HG03139 (cell line): ENCODE results near the gene CCR6.

Experiments used
- ATAC-seq: cut with Tn5 transposase; IDR thresholded peaks from one replicate; pipeline ENCODE4 v1.9.1; 2021; ENCODE audit not compliant: unreplicated experiment

CCR6 gene

DNA sequence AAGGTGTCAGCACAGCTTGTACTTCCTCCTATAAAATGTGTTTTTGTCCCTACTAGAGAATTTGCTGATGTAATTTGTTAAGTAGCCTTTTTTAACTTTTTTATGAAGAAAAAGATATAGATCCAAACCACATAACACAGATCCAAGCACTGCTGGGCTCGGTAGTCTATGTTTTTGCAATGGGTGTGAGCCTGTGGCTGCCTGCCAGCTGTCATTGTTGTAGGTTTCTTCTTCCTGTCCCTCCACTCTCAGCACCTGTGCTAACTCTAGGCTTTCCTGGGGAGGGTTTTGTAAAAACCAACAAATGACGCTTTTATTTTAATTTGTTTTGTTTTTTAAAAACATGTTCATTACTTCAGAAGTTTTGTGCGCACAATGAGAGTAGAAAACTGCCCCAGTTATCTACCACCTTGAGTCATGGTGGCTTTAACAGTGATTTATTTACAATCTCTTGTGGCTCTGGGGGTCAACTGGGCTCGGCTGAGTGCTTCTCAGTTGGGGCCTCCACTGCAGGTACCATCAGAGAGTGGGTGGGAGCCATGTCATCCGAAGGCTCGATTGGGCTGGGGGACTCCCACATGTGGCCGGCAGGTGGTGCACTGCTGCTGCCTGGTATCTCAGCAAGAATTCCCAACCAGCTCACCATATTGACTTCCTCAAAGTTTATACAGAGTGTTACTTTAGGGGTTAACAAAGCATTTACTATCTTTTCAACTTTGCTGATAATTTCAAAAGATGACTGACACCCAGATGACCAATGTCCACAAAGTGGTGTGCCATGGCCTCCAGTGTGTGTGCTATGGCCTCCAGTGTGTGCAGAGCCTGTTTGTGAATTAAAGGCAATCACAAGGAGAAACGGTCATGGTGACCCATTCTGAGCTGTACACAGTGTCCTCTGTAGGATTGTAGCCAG is 3.0 kb upstream of the CCR6 start:
- no peak for ATAC-seq

DNA sequence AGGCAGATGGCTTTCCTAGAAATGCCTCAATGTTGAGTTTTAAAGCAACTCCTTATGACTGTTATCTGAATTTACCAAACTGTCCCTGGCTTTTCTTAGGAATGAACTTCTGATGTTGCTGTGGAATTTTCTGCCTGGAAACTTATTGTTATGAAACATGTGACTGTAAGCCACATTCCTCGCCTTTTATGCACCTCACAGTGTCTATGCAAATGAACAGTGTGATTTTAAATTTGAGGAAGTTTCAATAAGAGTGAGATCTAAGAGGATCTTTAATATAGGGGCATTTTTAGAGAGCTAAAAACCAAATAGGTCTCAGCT is 2.4 kb upstream of the CCR6 start:
- ATAC-seq = no peak

DNA sequence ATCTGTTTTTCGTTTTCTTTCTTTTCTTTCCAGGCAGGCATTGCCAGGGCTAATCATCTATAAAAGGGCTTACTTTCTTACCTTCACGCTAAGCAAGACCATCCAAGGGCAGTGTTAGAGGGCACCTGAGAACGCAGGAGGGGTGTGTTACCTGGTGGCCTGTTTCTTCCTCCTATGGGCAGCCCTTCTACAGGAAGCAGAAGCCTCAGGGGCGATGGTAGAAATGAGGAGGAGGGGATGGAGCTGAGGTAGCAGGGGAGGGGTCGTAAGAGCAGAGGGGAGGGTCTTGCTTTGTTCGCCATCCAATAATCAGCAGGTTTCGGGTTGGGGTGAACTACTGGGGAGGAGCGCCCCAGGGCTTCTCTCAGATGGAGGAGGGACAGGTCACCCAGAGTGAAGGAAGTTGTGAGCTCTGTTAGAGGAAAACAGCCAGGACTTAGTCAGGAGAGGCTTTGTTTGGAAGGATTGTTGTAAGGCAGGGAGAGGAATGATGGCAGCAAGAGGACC is 1.5 kb upstream of the CCR6 start:
- no peak for ATAC-seq

DNA sequence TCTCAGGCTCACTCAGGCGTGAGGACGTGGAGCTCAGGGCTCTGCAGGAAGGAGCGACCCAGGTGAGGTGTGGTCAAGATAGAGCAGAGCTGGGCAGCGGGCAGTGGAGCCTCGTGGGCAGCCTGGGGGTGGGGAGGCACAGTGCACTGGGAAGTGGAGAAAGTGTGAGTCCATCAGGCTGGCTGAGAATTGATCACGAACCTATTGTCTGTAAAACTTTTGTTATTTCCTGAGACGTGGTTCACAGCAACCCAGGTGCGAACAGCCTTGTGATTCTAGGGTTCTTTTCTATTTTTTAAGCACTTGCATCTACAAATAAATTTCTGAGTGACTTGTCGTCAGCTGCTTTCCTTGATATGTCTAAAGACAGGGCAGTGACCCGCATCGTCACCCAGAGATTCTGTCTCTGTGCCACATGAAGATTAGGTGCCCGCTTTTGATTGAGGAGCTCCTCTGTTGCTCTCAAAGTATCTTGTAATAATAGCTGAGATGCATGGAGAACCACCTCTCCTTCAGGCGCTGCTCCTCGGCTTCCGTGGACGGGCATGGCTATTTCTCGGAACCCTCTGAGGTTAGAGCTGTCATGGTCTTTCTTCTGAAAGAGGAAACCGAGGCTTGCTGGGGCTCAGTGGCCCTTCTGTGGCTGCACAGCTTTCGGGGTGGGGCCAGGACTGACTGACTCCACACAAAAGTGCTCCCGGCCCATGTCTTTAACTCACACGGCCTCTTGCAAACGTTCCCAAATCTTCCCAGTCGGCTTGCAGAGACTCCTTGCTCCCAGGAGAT is 662 bp upstream of the CCR6 start:
- ATAC-seq = no peak

DNA sequence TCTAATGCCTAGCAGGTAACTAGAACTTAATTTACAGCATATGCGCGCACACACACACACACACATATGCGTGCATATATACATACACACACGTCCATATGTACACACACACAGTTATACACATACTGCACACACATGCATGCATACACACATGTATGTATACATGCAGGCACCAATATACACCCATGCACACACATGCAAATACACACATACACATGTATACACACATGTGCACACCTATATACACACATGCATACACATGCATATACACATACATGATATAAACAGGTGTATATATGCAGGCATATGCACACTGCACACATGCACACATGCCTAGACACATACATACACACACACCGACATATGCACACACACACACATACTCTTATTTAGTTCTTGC is 1.9 kb downstream of the CCR6 start:
- ATAC-seq = no peak

DNA sequence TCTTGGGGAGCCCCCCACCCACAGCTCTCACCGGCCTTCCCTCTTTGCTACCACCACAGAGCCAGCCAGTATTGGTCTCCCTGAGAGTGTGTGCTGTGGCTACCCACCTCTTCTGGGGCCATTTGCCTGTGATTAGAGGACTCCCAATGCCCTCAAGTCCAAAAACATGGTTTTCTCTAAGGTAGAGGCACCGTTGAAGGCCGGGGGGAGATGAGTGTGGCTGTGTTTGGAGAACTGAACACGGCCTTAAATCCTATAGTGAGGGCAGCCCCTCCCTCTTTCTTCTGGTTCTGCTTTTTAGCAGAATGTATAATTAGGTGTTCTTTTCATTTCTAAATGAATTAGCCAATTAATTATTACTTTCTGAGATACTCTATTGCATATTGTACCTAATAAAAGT is 2.5 kb downstream of the CCR6 start:
- no peak for ATAC-seq

DNA sequence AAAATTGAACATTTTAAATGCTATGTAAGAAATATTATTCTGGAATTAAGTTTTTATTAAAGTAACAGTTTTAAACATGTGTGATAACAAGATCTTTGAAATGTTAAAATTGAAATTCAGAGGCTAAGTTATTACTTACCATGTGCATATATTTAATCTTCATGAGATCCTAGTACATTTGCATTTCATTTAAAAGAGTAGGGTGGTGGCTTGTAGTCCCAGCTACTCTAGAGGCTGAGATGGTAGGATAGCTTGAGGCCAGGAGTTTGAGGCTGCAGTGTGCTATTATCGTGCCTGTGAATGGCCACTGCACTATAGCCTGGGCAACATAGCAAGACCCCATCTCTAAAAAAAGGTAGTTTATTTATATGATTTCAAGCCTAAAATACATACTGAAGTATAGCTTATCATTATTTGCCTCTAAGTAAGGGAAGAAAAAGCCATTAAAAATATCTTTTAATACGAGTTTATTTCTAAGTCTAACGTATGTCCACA is 3.0 kb downstream of the CCR6 start:
- ATAC-seq = no peak

DNA sequence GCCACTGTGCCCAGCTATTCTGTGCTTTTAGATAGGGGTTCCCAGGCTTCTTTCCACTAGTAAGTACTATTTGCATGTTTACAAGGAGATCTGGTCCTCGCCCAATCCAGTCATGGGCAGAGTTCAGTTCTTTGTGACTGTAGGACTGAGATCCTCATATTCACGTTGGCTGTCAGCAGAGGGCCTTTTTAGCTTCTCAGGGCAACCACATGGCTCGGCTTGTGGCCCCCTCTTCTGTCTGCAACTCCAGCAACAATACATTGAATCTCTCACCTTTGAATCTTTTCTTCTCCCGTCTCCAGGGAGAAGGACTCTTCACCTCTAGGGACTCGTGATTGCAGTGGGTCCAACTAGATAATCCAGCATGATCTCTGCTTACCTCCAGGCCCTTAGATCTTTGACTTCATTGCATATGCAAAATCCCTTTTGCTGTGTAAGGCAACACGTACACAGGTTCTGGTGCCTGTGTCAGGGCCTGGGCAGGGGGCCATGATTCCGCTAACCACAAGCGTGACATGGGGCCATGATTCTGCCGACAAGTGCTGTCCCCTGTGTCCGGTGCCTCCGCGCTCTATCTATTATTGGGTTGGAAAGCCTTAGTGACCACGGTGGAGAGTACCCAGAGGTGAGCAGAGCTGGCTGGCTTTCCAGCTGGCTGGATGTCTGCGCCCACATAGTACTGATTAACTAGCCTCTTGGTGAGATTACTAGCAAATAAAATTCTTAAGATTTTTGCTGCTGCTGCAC is 5.1 kb downstream of the CCR6 start:
- ATAC-seq = no peak

DNA sequence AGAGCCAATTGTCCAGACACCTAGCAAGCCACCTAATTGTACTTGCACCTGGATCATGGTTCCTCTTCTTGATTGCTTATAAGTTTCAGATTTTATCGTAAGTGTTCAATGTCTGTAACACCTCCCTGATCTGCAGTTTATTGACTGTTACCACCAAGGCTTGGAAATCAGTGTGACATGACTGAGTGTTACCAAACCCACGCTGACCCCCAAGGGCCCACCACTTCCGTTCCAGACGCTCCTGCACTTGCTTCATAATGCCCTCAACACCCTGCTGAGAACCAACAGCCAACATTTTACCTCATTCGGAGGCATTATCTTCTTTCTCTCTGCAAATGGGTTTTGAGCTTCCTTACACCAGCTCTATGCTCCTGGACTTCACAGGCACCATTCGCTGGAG is 6.3 kb downstream of the CCR6 start:
- ATAC-seq = no peak

DNA sequence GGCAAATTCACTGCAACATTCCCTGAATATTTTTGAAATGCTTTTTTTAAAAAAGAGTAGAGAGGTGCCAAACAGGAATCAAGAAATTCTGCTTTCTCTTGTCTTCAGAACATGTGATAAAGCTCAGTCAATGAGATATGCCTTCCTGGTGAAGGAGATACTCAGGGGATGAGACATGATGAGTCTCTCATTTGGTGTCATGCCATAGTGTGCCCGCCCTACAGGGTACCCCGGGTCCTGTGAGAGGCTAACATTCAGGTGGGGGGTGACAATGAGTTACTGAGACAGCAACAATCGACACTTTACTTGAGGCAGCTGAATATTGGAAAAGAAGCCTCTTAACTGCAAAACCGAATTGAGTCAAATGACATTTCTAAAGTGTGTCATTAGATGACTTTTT is 6.7 kb downstream of the CCR6 start:
- ATAC-seq = no peak

DNA sequence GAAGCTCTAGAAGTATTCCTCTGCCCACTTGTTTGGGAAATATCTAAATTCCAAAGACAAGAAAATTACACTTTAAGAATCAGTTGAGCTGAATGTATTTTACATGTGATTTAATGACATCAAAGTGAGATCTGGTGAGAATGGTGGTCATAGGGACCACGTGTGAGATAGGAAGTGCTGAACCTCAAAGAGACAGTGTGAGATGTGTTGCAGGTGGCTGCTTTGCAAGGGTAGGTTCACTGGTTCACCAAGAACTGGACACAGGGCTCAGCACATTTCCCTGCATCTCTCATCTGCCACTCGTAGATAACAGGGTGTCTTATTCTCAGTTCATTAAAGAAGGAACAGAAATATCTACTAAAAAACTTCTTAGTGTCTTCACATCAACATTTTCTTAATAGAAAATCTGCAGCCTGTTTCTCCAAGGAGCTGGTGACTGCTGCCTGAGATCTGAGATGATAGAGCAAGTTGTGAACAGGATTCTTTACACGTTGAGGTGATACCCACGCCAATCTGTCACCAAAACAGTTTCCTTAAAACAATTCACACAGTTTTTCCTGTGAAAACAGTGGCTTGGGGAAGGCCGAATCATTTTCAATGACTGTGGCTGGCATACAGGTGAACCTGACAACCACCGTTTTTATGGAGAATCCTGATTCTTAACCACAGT is 7.2 kb downstream of the CCR6 start:
- ATAC-seq = peak; percentile 52

DNA sequence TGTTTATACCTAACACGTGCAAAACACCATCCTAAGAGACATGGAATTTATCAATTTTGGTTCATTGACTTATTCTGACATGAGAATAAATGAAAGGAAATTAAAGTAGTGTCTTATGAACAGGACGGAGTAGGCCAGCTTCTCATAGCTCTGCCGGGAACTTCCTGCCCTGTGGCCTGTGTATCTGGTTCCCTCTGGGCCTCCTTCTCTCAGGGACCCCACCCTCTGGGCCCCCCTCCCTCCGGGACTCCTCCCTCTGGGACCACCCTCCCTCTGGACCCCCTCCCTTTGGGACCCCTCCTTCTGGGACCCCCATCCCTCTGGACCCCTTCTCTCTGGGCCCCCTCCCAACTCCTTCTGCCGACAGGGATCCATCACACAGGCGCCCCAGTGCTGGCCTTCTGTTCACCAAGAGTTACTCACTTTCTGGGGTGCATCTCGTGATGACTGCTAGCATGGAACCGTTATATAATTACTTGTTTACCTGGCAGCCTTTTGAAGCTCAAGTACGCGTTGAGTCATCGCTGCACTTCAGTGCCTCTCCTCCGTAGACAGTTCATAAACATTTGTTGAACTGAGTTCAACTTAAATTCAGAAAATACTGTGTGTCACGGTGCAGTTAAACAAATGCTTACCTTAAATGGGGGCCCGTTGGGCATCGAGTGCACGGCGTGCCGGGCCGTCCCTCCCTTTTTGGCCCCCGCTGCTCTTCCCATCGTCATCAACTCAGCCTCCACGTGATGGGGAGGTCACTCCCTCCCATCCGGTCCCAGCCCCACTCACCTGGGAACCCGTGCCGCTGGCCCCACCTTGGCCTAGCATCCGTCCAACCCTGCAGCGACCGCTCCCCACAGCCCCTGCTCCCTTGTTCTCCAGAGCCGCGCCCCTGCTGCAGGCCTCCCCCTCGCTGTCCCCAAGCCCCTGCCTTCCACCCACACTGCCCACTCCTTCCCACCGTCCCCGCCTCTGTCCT is 8.1 kb downstream of the CCR6 start:
- no peak for ATAC-seq

DNA sequence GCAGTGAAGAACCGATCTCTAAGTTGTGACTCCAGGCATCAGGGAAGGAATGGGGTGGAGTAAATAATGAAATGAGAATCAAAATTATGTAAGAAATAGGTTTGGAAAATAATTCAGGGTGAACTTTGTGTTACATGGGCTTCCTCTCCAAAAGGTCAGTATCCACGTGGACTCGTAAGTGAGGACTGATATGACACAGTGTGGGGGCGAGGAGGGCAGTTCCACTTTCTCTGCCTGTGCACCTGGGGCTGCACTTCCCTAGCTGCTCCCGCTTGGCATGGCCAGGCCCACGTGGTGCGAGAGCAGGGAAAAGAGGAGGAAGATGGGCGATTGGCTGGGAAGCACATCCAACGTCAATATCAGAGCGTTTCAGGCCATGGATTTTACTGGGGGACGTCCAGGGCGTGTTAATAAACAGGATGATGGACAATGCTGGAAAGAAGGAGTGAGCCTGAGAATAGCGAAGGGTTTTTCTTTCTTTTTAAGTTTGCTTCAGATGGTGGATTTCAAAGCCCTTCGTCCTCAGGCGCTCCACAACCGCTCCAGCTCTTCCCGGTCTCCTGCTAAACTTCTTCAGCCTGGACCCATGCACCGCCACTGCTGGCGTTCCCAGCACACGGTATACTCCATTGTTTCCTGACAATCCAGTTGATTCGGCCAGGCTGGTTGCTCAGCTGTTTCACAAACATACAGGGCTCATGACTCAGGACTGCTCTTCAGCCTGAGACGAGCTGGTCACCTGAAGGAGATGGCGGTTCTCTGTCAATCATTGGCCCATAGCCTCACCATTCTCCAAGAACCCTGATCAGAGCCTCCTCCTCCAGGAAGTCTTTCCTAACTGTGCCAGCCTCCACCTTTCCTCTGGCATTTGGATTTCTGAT is 11.8 kb downstream of the CCR6 start:
- ATAC-seq = no peak

DNA sequence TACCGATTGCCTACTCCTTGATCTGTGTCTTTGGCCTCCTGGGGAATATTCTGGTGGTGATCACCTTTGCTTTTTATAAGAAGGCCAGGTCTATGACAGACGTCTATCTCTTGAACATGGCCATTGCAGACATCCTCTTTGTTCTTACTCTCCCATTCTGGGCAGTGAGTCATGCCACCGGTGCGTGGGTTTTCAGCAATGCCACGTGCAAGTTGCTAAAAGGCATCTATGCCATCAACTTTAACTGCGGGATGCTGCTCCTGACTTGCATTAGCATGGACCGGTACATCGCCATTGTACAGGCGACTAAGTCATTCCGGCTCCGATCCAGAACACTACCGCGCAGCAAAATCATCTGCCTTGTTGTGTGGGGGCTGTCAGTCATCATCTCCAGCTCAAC is 13.5 kb downstream of the CCR6 start:
- no peak for ATAC-seq

DNA sequence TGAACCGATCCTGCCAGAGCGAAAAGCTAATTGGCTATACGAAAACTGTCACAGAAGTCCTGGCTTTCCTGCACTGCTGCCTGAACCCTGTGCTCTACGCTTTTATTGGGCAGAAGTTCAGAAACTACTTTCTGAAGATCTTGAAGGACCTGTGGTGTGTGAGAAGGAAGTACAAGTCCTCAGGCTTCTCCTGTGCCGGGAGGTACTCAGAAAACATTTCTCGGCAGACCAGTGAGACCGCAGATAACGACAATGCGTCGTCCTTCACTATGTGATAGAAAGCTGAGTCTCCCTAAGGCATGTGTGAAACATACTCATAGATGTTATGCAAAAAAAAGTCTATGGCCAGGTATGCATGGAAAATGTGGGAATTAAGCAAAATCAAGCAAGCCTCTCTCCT is 14.2 kb downstream of the CCR6 start:
- no peak for ATAC-seq

DNA sequence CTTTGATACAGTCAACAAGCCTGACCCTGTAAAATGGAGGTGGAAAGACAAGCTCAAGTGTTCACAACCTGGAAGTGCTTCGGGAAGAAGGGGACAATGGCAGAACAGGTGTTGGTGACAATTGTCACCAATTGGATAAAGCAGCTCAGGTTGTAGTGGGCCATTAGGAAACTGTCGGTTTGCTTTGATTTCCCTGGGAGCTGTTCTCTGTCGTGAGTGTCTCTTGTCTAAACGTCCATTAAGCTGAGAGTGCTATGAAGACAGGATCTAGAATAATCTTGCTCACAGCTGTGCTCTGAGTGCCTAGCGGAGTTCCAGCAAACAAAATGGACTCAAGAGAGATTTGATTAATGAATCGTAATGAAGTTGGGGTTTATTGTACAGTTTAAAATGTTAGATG is 15.0 kb downstream of the CCR6 start:
- ATAC-seq = no peak

DNA sequence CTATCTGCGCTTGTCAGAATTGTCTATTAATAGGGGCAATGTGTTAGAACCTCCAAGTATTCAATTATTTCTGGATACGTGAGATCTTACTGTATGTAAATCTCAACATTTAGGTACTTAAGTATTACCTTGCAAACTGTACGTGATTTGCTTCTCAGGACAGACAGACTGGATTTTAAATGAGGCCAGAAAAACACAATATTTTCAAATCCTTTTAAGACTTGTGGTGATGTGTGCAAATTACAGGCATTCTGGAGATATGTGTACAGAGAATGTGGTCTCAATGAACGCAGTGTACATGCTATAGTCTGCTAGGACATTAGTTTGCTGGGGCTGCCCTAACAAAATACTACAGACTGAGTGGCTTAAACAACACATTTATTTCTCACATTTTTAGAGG is 16.9 kb downstream of the CCR6 start:
- no peak for ATAC-seq

DNA sequence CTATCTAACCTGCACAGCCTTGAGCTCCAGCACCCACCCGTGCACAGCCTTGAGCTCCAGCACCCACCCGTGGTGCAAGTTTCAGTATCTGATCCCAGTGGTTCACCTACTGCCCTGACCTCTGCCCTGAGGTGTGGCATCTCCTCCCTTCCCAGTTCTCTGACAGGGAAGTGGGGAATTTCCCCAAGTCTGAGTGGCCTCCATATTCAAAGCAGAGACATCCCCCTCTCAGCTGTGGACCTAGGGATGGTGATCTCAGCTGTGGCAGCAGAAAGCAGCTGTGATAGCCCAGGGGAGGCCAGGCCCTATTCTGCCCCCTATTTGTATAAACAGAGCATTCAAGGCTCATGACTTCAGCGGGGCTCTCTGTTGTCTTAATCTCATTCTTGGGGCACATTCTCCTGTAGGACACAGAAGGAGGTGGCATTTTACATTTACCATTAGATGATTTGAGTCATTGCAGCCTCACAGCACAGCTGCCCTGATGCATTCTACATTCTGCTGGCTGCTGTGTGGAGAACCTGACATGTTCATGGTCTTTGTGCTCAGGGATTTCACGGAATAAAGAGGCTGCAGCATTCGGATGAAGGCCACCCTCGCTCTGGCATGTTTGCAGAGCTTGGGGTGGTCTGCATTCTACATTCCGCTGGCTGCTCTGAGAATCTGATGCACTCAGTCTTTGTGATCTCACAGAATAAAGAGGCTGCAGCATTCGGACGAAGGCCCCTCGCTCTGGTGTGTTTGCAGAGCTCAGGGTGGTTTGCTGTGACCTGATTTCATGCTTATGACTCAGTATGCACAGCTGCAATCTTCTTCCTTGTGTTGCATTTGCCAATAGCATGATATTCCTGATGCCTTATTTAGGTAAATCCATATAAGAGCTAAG is 17.9 kb downstream of the CCR6 start:
- no peak for ATAC-seq
